ENCODE data around the gene ZCWPW1.

DNA sequence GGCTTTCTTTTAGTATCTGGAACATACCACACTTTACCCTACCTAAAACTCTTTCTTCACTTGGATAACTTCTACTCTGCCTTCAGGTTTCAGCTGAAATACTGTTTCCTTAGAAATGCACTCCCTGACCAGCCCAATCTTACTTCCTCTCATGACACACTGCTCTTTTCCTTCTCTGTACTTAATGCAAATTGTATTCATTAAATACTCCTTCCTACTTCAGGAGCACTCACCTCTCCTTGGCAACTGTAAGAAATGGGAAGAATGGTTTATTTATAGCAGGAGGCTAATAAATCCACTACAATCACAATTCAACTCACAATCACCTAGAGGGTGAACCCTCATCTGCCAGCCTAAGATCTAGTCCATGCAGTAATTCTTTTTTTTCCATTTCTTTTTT is 15.2 kb downstream of the ZCWPW1 start:
- TF ChIP-seq CEBPB (IDR thresholded peaks at IDR 0.05; ENCODE audit: borderline replicate concordance in 1 of 2, low read depth in 2 of 2, low read length in 2 of 2) (no peak), EP300 (IDR thresholded peaks at IDR 0.05; ENCODE audit: borderline replicate concordance in 1 of 2, control insufficient read depth in 1 of 2, low read depth in 2 of 2, low read length in 2 of 2) (no peak), CBX5 (IDR thresholded peaks at IDR 0.05; ENCODE audit: low read depth) (no peak), ZNF24 (IDR thresholded peaks at IDR 0.05) (no peak), ZNF207 (IDR thresholded peaks at IDR 0.05; ENCODE audit: borderline replicate concordance) (no peak), SP1 (IDR thresholded peaks at IDR 0.05; ENCODE audit: low read depth, low read length) (no peak), RAD21 (IDR thresholded peaks at IDR 0.05; ENCODE audit: insufficient read depth, low read depth, low read length) (no peak)
- TF ChIP-seq, protein P1, sequence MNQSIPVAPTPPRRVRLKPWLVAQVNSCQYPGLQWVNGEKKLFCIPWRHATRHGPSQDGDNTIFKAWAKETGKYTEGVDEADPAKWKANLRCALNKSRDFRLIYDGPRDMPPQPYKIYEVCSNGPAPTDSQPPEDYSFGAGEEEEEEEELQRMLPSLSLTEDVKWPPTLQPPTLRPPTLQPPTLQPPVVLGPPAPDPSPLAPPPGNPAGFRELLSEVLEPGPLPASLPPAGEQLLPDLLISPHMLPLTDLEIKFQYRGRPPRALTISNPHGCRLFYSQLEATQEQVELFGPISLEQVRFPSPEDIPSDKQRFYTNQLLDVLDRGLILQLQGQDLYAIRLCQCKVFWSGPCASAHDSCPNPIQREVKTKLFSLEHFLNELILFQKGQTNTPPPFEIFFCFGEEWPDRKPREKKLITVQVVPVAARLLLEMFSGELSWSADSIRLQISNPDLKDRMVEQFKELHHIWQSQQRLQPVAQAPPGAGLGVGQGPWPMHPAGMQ (IDR thresholded peaks at IDR 0.05; ENCODE audit: borderline replicate concordance), result no peak
- TF ChIP-seq, protein P2, sequence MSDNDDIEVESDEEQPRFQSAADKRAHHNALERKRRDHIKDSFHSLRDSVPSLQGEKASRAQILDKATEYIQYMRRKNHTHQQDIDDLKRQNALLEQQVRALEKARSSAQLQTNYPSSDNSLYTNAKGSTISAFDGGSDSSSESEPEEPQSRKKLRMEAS (IDR thresholded peaks at IDR 0.05; ENCODE audit: low read depth, low read length), result no peak
